Dedifferentiated amniotic fluid mesenchymal stem cell (primary cell): ENCODE results near the gene CPNE8.

ENCODE experiments used
- DNase-seq: peaks from one replicate; pipeline ENCODE4 v3.0.0-alpha.2; 2016; ENCODE audit errors: extremely low spot score

Gene CPNE8

GRCh38 chr12:38728894-38729293 is 176.5 kb downstream of the CPNE8 start:
- no peak for DNase-seq

- DNase-seq: no peak
Observed at GRCh38 chr12:38721611-38722252, 183.7 kb downstream of the CPNE8 start.

- no peak for DNase-seq
Observed at GRCh38 chr12:38720661-38721060, 184.7 kb downstream of the CPNE8 start.

GRCh38 chr12:38713294-38713693 is 192.1 kb downstream of the CPNE8 start:
- DNase-seq: no peak

- no peak for DNase-seq
Observed at GRCh38 chr12:38711054-38711453, 194.3 kb downstream of the CPNE8 start.

- no peak for DNase-seq
Observed at GRCh38 chr12:38708466-38708865, 196.9 kb downstream of the CPNE8 start.

- DNase-seq: no peak
Observed at GRCh38 chr12:38707648-38708047, 197.7 kb downstream of the CPNE8 start.

GRCh38 chr12:38697289-38697688 is 208.1 kb downstream of the CPNE8 start:
- DNase-seq: no peak

- DNase-seq: no peak
Observed at GRCh38 chr12:38695057-38695456, 210.3 kb downstream of the CPNE8 start.

GRCh38 chr12:38691164-38691563 is 214.2 kb downstream of the CPNE8 start:
- no peak for DNase-seq

GRCh38 chr12:38690646-38691045 is 214.7 kb downstream of the CPNE8 start:
- no peak for DNase-seq

GRCh38 chr12:38689704-38690103 is 215.7 kb downstream of the CPNE8 start:
- DNase-seq: no peak

GRCh38 chr12:38689195-38689594 is 216.2 kb downstream of the CPNE8 start:
- DNase-seq: no peak

- DNase-seq: no peak
Observed at GRCh38 chr12:38682521-38682920, 222.9 kb downstream of the CPNE8 start.

- DNase-seq: no peak
Observed at GRCh38 chr12:38669530-38669929, 235.9 kb downstream of the CPNE8 start.

GRCh38 chr12:38669081-38669480 is 236.3 kb downstream of the CPNE8 start:
- DNase-seq: no peak

- no peak for DNase-seq
Observed at GRCh38 chr12:38666425-38666824, 239.0 kb downstream of the CPNE8 start.

- no peak for DNase-seq
Observed at GRCh38 chr12:38664661-38665269, 240.6 kb downstream of the CPNE8 start.

GRCh38 chr12:38662829-38663228 is 242.6 kb downstream of the CPNE8 start:
- no peak for DNase-seq

- DNase-seq: no peak
Observed at GRCh38 chr12:38653650-38654049, 251.7 kb downstream of the CPNE8 start.

GRCh38 chr12:38648813-38649212 is 256.6 kb downstream of the CPNE8 start:
- DNase-seq: no peak

GRCh38 chr12:38646146-38646545 is 259.2 kb downstream of the CPNE8 start:
- no peak for DNase-seq

GRCh38 chr12:38639625-38640024 is 265.8 kb downstream of the CPNE8 start:
- no peak for DNase-seq

GRCh38 chr12:38638401-38638800 is 267.0 kb downstream of the CPNE8 start:
- no peak for DNase-seq
